Measurements from ENCODE around the gene CCDC191. TPM values are rescaled to one million over a fixed set of nuclear protein-coding genes. Genes with fewer than 3 reads are reported as not detected.

Gene CCDC191
- total RNA-seq, 3 donors from 2014 or later (not counting 1 experiment from before 2014, with no cell fraction given), result 5.5 to 6.4 (median 5.7) TPM

- ATAC-seq, result no peak
- H3K4me3 Mint-ChIP-seq, result no peak overlapping the region
- TF ChIP-seq CTCF (IDR thresholded peaks at IDR 0.05), result no peak
- H3K4me1 Mint-ChIP-seq, result no peaks in the 10 kb centered on the region
- Histone ChIP-seq H3K27me3 (ENCODE audit: control insufficient read depth, insufficient read depth, low read length) (no peaks in the 10 kb centered on the region), H3K27ac (ENCODE audit: low read length) (no peak overlapping the region), H3K36me3 (ENCODE audit: control insufficient read depth, insufficient read depth, low read length) (peaks cover 4% of the 10 kb centered on the region), H3K4me3 (ENCODE audit: low read length) (no peak overlapping the region), H3K9me3 (ENCODE audit: control insufficient read depth, insufficient read depth, low read length) (no peaks in the 10 kb centered on the region), H3K4me1 (ENCODE audit: control insufficient read depth, insufficient read depth, low read length) (no peaks in the 10 kb centered on the region)
- H3K27ac Mint-ChIP-seq, result no peak overlapping the region
- no peaks in the 10 kb centered on the region for H3K9me3 Mint-ChIP-seq
- H3K36me3 Mint-ChIP-seq, result peaks cover 7% of the 10 kb centered on the region
- WGBS (ENCODE audit: insufficient coverage), result 98% methylated on average over 3 of the region's 5 CpGs
- H3K27me3 Mint-ChIP-seq (ENCODE audit: low read depth in 2 of 2), result no peaks in the 10 kb centered on the region
- no peak for DNase-seq
- intact Hi-C loops (cut with micrococcal nuclease), result no loop called here
These were observed 21.4 kb downstream of the CCDC191 start for GRCh38 chr3:114034787-114035545.

DNA sequence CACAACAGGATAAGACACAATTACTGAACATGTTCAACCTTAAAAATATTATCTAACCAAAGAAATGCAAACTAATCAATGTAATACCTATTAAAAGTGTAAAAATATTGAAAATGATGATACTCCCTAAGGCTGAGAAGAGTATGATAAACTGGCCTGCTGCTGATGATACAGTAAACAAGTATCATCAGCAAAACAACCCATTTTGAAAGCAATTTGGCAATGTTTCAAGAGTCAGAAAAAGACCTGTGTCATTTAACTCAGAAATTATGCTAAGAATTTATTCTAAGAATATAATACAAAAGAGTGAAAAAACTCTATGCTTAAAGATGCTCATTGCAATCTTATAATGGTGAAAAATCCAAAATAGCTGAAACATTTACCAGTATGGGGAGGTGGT, 22.1 kb downstream of the CCDC191 start:
- no peaks in the 10 kb centered on the region for H3K9me3 Mint-ChIP-seq
- H3K27me3 ChIP-seq (ENCODE audit: control insufficient read depth, insufficient read depth, low read length), result no peaks in the 10 kb centered on the region
- no peaks in the 10 kb centered on the region for H3K27me3 Mint-ChIP-seq (ENCODE audit: low read depth in 2 of 2)
- ATAC-seq (no peak), DNase-seq (no peak)
- no peaks in the 10 kb centered on the region for H3K4me1 Mint-ChIP-seq
- no peaks in the 10 kb centered on the region for H3K9me3 ChIP-seq (ENCODE audit: control insufficient read depth, insufficient read depth, low read length)
- intact Hi-C loops (cut with micrococcal nuclease), result no loop called here
- H3K4me3 Mint-ChIP-seq, result no peak overlapping the region
- peaks cover 4% of the 10 kb centered on the region for H3K36me3 ChIP-seq (ENCODE audit: control insufficient read depth, insufficient read depth, low read length)
- H3K36me3 Mint-ChIP-seq, result peaks cover 7% of the 10 kb centered on the region
- H3K27ac ChIP-seq (ENCODE audit: low read length), result no peak overlapping the region
- H3K4me1 ChIP-seq (ENCODE audit: control insufficient read depth, insufficient read depth, low read length), result no peaks in the 10 kb centered on the region
- TF ChIP-seq CTCF (IDR thresholded peaks at IDR 0.05), result no peak
- H3K27ac Mint-ChIP-seq, result no peak overlapping the region
- H3K4me3 ChIP-seq (ENCODE audit: low read length), result no peak overlapping the region

- TF ChIP-seq CTCF (IDR thresholded peaks at IDR 0.05), result no peak
- Histone ChIP-seq H3K4me3 (ENCODE audit: low read length) (no peak overlapping the region), H3K4me1 (ENCODE audit: control insufficient read depth, insufficient read depth, low read length) (no peaks in the 10 kb centered on the region), H3K36me3 (ENCODE audit: control insufficient read depth, insufficient read depth, low read length) (peaks cover 4% of the 10 kb centered on the region), H3K27me3 (ENCODE audit: control insufficient read depth, insufficient read depth, low read length) (no peaks in the 10 kb centered on the region), H3K27ac (ENCODE audit: low read length) (no peak overlapping the region), H3K9me3 (ENCODE audit: control insufficient read depth, insufficient read depth, low read length) (no peaks in the 10 kb centered on the region)
- DNase-seq (no peak), ATAC-seq (no peak)
- H3K9me3 Mint-ChIP-seq, result no peaks in the 10 kb centered on the region
- intact Hi-C loops (cut with micrococcal nuclease), result no loop called here
- no peak overlapping the region for H3K4me3 Mint-ChIP-seq
- H3K4me1 Mint-ChIP-seq, result no peaks in the 10 kb centered on the region
- H3K27ac Mint-ChIP-seq, result no peak overlapping the region
- H3K36me3 Mint-ChIP-seq, result peaks cover 7% of the 10 kb centered on the region
- whole genome bisulfite sequencing (ENCODE audit: insufficient coverage), result 64% methylated on average over 1 of the region's 1 CpG
- no peaks in the 10 kb centered on the region for H3K27me3 Mint-ChIP-seq (ENCODE audit: low read depth in 2 of 2)
These were observed 22.6 kb downstream of the CCDC191 start for GRCh38 chr3:114033721-114034120.

- no peak for TF ChIP-seq CTCF (IDR thresholded peaks at IDR 0.05)
- intact Hi-C loops (cut with micrococcal nuclease), result no loop called here
- Mint-ChIP-seq H3K27me3 (ENCODE audit: low read depth in 2 of 2) (no peaks in the 10 kb centered on the region), H3K4me1 (no peaks in the 10 kb centered on the region), H3K36me3 (no peaks in the 10 kb centered on the region), H3K4me3 (no peak overlapping the region), H3K27ac (no peak overlapping the region), H3K9me3 (no peaks in the 10 kb centered on the region)
- Histone ChIP-seq H3K9me3 (ENCODE audit: control insufficient read depth, insufficient read depth, low read length) (no peaks in the 10 kb centered on the region), H3K4me3 (ENCODE audit: low read length) (no peak overlapping the region), H3K27ac (ENCODE audit: low read length) (no peak overlapping the region), H3K4me1 (ENCODE audit: control insufficient read depth, insufficient read depth, low read length) (no peaks in the 10 kb centered on the region), H3K27me3 (ENCODE audit: control insufficient read depth, insufficient read depth, low read length) (no peaks in the 10 kb centered on the region), H3K36me3 (ENCODE audit: control insufficient read depth, insufficient read depth, low read length) (no peaks in the 10 kb centered on the region)
- no CpG with 5 or more reads among the region's 2 CpGs for WGBS (ENCODE audit: insufficient coverage)
- DNase-seq, result no peak
- ATAC-seq, result no peak
These were observed 30.0 kb downstream of the CCDC191 start for GRCh38 chr3:114026331-114026730.
